Hepatocyte (in vitro differentiated cells): ENCODE results near the gene PPP3CA.

Experiments used
- EZH2 ChIP-seq: fragments of 200-600 bp; sonication (generic); IDR thresholded peaks from 2 replicates; pipeline ENCODE4 v1.6.1; 2016; ENCODE audit warnings: antibody characterized with exemption, mild to moderate bottlenecking, borderline replicate concordance
- EZH2phosphoT487 ChIP-seq: fragments of 200-600 bp; sonication (generic); IDR thresholded peaks from one replicate; pipeline ENCODE4 v1.6.1; 2018; ENCODE audit warnings: antibody characterized with exemption, mild to moderate bottlenecking, low read depth, moderate library complexity; ENCODE audit not compliant: unreplicated experiment, severe bottlenecking
- TF ChIP-seq, protein P1 (sequence below): fragments of 200-600 bp; sonication (generic); IDR thresholded peaks from 2 replicates; pipeline ENCODE4 v1.5.1; 2016; ENCODE audit warnings: antibody characterized with exemption, mild to moderate bottlenecking; ENCODE audit not compliant: poor library complexity

DNA sequence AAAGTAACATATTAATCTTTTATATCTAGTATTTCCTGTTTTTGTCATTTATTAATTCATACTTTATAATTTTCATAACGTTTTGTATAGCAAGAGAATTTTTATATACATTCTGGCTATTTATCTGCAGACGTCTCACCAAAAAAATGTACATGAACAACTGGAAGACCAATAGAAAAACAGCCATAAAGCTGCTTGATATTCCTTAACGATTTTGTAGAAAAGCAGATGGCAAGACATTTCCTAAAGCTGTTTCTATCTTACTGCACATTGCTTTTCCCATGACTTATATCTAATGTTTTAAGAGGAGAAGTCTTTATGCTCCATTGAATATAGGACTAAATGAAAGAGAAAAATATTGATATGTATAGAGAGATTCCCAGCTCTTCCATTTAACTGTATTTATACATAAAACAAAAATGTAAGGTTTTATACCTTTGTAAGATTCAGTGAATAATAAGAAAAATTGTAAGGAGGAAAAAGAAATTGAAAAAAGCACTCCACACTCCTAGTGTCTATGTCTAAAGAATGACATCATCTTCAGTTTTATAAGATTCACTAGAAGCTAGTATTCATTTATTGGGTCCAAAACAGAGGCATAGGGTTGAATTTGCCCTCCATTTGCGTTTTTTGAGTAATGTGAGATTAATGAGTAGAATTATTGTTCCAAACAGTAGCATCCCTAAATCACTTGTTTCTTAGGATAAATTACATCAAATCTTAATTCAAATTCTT lies 248.5 kb downstream of the PPP3CA start:
- TF ChIP-seq, protein P1, sequence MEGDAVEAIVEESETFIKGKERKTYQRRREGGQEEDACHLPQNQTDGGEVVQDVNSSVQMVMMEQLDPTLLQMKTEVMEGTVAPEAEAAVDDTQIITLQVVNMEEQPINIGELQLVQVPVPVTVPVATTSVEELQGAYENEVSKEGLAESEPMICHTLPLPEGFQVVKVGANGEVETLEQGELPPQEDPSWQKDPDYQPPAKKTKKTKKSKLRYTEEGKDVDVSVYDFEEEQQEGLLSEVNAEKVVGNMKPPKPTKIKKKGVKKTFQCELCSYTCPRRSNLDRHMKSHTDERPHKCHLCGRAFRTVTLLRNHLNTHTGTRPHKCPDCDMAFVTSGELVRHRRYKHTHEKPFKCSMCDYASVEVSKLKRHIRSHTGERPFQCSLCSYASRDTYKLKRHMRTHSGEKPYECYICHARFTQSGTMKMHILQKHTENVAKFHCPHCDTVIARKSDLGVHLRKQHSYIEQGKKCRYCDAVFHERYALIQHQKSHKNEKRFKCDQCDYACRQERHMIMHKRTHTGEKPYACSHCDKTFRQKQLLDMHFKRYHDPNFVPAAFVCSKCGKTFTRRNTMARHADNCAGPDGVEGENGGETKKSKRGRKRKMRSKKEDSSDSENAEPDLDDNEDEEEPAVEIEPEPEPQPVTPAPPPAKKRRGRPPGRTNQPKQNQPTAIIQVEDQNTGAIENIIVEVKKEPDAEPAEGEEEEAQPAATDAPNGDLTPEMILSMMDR, result no peak
- no peak for TF ChIP-seq EZH2phosphoT487
- TF ChIP-seq EZH2, result no peak
